A673 (cell line): Measurements from ENCODE around the gene RTN4. TPM values are rescaled to one million over a fixed set of nuclear protein-coding genes. Genes with fewer than 3 reads are reported as not detected.

ENCODE experiments used
- BruUV-seq: library from RNA; stranded (reverse); fragments of 400-500 nt; replicated peaks from 2 replicates; lab custom pipeline; 2021; lab: Mats Ljungman, UMichigan
- CTCF ChIA-PET: fragments of 300-600 bp; sonication (Branson Sonifier 250); formaldehyde crosslinking; loops from one replicate; lab custom pipeline; 2022; ENCODE audit warnings: antibody characterized with exemption; lab: Charles Lee
- POLR2A ChIA-PET: fragments of 300-600 bp; sonication (Branson Sonifier 250); formaldehyde crosslinking; loops from one replicate; lab custom pipeline; 2022; ENCODE audit warnings: antibody characterized with exemption; ENCODE audit not compliant: low non-redundant PET; lab: Charles Lee
- DNase-seq: peaks from one replicate; pipeline ENCODE4 v3.0.0-alpha.2; 2015; ENCODE audit warnings: low spot score
- H3K27ac ChIP-seq: fragments of 200-600 bp; sonication (generic); 2 replicates; pipeline ENCODE4 v1.5.1; 2016; ENCODE audit warnings: mixed run types, low read depth, mild to moderate bottlenecking, mixed read lengths, antibody characterized with exemption, low read length; ENCODE audit not compliant: poor library complexity, severe bottlenecking
- H3K27me3 ChIP-seq: fragments of 200-600 bp; sonication (generic); replicated peaks from 2 replicates; pipeline ENCODE4 v1.6.1; 2017; ENCODE audit warnings: mixed run types, low read depth, mild to moderate bottlenecking, mixed read lengths, antibody characterized with exemption, low read length; ENCODE audit not compliant: insufficient read depth, poor library complexity
- H3K36me3 ChIP-seq: fragments of 200-600 bp; sonication (generic); 2 replicates; pipeline ENCODE4 v1.6.1; 2016; ENCODE audit warnings: mixed run types, mild to moderate bottlenecking, mixed read lengths, antibody characterized with exemption, low read length; ENCODE audit not compliant: insufficient read depth, poor library complexity, severe bottlenecking
- H3K4me1 ChIP-seq: fragments of 200-600 bp; sonication (generic); 2 replicates; pipeline ENCODE4 v1.6.1; 2017; ENCODE audit warnings: mixed run types, mild to moderate bottlenecking, mixed read lengths, antibody characterized with exemption, low read length; ENCODE audit not compliant: insufficient read depth, poor library complexity, severe bottlenecking
- H3K4me3 ChIP-seq: fragments of 200-600 bp; sonication (generic); 2 replicates; pipeline ENCODE4 v1.5.1; 2016; ENCODE audit warnings: low read depth, mixed run types, mild to moderate bottlenecking, mixed read lengths, low read length; ENCODE audit not compliant: poor library complexity, severe bottlenecking
- H3K9me3 ChIP-seq: fragments of 200-600 bp; sonication (generic); 2 replicates; pipeline ENCODE4 v1.6.1; 2016; ENCODE audit warnings: mixed run types, low read depth, mild to moderate bottlenecking, mixed read lengths, antibody characterized with exemption, low read length; ENCODE audit not compliant: poor library complexity, severe bottlenecking
- CTCF ChIP-seq: fragments of 300-800, 200-600 bp; sonication (generic); conservative IDR thresholded peaks from 2 replicates; pipeline ENCODE4 v1.5.1; 2017; ENCODE audit warnings: low read depth, mild to moderate bottlenecking, antibody characterized with exemption, low read length, moderate library complexity, mixed read lengths
- EZH2 ChIP-seq: fragments of 200-600 bp; sonication (generic); IDR thresholded peaks from 2 replicates; pipeline ENCODE4 v1.6.1; 2017; ENCODE audit warnings: borderline replicate concordance, low read depth, mild to moderate bottlenecking, mixed read lengths, antibody characterized with exemption, low read length; ENCODE audit not compliant: poor library complexity, severe bottlenecking
- intact Hi-C: fragments of 100-400 bp; cut with micrococcal nuclease; formaldehyde crosslinking; loops from one replicate; pipeline ENCODE4 v1.10.0; 2022; ENCODE audit not compliant: unreplicated experiment
- total RNA-seq: library from RNA; stranded (reverse); gene quantifications from 2 replicates; pipeline ENCODE4 v1.2.3, GENCODE V29; 2021

The RTN4 gene
- total RNA-seq, 1 experiment from 2014 or later, result 275 TPM

- ChIA-PET POLR2A (no interaction called here), CTCF (no interaction called here)
- peaks cover 33% of the 10 kb centered on the region for H3K4me1 ChIP-seq
- H3K27ac ChIP-seq, result no peak overlapping the region
- H3K27me3 ChIP-seq, result no peaks in the 10 kb centered on the region
- TF ChIP-seq EZH2 (no peak), CTCF (no peak)
- intact Hi-C loops, result no loop called here
- H3K9me3 ChIP-seq, result no peaks in the 10 kb centered on the region
- peaks cover 28% of the 10 kb centered on the region for H3K36me3 ChIP-seq
- DNase-seq, result no peak
- H3K4me3 ChIP-seq, result no peak overlapping the region
- no TSS peak for BruUV-seq
These were observed 81.6 kb downstream of the RTN4 start for GRCh38 chr2:54968561-54969218.

- H3K9me3 ChIP-seq, result no peaks in the 10 kb centered on the region
- ChIA-PET POLR2A (no interaction called here), CTCF (no interaction called here)
- TF ChIP-seq CTCF, result no peak
- no peak for TF ChIP-seq EZH2
- DNase-seq, result no peak
- intact Hi-C loops, result no loop called here
- peaks cover 22% of the 10 kb centered on the region for H3K36me3 ChIP-seq
- peaks cover 33% of the 10 kb centered on the region for H3K4me1 ChIP-seq
- no peaks in the 10 kb centered on the region for H3K27me3 ChIP-seq
- BruUV-seq, result no TSS peak
- H3K4me3 ChIP-seq, result no peak overlapping the region
- H3K27ac ChIP-seq, result no peak overlapping the region
These were observed 82.4 kb downstream of the RTN4 start for GRCh38 chr2:54967759-54968365.

- Histone ChIP-seq H3K36me3 (peaks cover 21% of the 10 kb centered on the region), H3K27me3 (no peaks in the 10 kb centered on the region), H3K9me3 (no peaks in the 10 kb centered on the region), H3K4me3 (no peak overlapping the region), H3K27ac (no peak overlapping the region), H3K4me1 (peaks cover 33% of the 10 kb centered on the region)
- BruUV-seq, result no TSS peak
- POLR2A ChIA-PET, result no interaction called here
- TF ChIP-seq EZH2 (no peak), CTCF (no peak)
- CTCF ChIA-PET, result no interaction called here
- intact Hi-C loops, result no loop called here
- DNase-seq, result peak; percentile 64
These were observed 83.0 kb downstream of the RTN4 start for GRCh38 chr2:54967269-54967668.
